Stimulated activated CD8-positive, alpha-beta memory T cell treated with anti-CD3 and anti-CD28 coated beads, Interleukin-4, amount 100 ng/mL, for 24 hours (primary cell): Measurements from ENCODE around the gene SCLY.

Experiments used
- DNase-seq: peaks from one replicate; pipeline ENCODE4 v3.0.0-alpha.2; 2020; ENCODE audit warnings: low read depth

The SCLY gene

GRCh38 chr2:238075397-238075796, 14.6 kb downstream of the SCLY start:
- no peak for DNase-seq

DNA sequence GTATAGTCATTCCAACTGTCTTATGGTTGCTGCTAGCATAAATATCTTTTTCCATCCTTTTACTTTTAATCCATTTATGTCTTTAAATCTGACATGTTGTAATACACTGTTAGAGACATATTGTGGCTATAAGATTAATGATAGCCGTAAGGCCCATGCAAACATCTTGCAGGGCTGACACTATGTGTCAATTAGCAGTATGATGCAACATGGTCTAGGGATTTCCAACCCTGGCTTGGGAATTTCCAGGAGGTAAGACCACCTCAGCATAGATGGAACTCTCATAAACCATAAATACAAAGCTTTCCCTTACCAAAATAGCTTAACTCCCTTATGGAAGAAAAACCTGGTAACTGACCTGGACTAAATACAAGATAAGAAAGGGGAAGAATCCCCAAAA, 16.5 kb downstream of the SCLY start:
- DNase-seq, result no peak

DNA sequence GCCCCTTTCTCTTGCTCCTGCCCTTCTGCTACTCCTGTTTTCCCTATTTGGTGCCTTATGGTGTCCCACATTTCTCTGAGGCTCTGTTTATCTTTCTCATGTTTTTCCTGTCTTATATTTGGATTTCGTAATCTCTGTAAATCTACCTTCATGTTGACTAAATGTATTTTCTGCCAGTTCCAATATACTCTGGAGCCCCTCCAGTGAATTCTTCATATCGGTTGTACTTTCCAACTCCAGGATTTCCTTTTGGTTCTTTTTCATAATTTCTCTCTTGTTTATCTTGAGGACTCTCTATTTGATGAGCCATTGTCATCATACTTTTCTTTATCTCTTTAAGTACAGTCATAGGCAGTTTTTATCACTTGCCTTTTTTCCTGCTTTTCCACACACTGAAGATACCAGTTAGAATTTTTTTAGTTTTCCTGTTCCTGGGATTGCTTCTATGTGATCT, 19.1 kb downstream of the SCLY start:
- no peak for DNase-seq

DNA sequence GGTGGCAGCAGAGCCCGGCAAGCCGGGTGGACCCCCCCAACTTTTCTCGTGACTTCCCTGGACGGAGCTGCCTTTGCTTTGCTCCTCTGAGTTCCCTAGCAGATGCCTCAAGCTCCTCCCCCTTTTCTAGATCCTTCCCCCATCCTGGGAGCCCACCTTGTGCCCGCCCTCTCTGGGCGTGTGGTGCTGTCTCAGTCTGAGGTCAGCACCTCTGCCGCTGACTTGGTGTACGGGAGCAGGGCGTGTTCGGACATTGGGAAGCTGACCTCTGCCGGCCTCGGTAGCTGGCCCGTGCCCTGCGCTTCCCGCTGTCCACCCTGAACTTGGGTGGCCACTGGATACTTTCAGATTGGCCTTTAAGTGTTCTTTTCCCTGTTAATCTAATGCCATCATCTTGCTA, 19.7 kb downstream of the SCLY start:
- no peak for DNase-seq

GRCh38 chr2:238081150-238081549, 20.3 kb downstream of the SCLY start:
- DNase-seq, result no peak

DNA sequence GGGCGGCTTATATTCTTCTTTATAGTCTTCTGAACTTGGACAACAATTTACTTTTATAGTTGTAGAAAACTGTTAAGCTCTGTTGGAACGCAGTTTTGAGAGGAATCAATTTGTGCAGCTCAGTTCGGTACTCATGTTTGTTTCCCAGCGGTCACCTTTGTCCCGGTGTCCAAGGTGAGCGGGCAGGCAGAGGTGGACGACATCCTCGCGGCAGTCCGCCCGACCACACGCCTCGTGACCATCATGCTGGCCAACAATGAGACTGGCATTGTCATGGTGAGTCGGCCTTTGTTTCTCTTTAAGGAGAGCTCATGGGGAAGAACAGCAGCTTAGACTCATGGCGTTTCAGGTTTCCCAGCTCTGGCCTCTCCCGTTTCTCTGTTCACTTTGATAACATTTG, 20.8 kb downstream of the SCLY start:
- DNase-seq, result no peak

GRCh38 chr2:238082151-238082550, 21.4 kb downstream of the SCLY start:
- DNase-seq, result no peak

DNA sequence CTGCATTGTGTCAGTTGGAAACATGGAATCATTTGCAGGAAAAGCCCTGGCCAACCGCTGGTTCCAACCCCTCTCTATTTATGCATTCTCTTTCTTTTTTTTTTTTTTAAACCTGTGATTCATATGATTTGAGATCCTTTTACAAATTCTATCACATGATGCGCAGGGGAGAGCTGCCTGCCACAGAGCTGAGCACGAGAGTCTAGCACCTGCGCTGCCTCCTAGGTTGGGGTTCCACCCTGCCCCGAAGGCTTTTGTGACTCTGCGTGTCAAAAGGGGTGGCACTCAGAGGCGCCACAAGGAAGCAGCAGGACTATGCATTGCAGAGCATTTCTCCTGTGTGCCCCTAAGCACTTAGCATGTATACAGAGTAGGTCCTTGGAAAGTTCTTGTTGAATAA, 22.0 kb downstream of the SCLY start:
- no peak for DNase-seq

DNA sequence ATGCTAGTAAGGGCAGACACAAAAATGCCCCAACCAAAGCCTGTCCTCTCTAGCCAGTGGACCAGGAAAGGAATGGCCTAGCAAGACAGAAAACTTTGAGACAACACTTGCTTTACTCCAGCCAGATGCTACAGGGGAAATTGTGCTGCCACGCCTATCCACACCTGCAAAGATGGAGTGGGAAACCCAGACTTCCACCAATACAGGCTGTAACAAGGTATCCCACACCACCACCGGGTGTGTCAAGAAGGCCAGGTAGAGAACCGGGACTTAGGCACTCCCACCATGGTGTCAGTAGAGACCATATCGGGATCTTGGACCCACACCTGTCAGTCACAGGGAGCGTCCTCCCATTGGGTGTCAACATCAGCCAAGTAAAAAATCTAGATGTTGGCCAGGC, 23.1 kb downstream of the SCLY start:
- no peak for DNase-seq

- no peak for DNase-seq
Measured at GRCh38 chr2:238084761-238085160, 24.0 kb downstream of the SCLY start.

DNA sequence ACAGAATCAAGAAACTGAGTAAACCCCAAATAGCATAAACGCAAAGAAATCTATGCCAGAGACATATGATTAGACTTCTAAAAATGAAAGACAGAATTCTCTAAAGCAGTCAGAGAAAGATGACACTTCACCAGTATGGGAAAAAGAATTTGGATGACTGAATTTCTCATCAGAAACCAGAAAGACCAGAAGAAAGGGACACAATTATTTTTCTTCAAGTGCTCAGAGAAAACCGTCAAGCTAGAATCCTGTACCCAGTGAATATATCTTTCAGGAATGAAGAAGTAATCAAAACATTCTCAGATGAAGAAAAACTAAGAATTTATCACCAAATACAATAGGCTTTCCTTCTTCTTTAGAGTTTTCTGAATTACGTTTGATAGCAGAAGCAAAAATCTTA, 25.1 kb downstream of the SCLY start:
- no peak for DNase-seq

- no peak for DNase-seq
Measured at GRCh38 chr2:238087211-238087610, 26.4 kb downstream of the SCLY start.

GRCh38 chr2:238090887-238091286, 30.1 kb downstream of the SCLY start:
- no peak for DNase-seq

- no peak for DNase-seq
Measured at GRCh38 chr2:238091436-238092060, 30.7 kb downstream of the SCLY start.

GRCh38 chr2:238092486-238093035, 31.8 kb downstream of the SCLY start:
- DNase-seq, result no peak

GRCh38 chr2:238093181-238094140, 32.7 kb downstream of the SCLY start:
- no peak for DNase-seq

GRCh38 chr2:238094438-238095022, 33.7 kb downstream of the SCLY start:
- DNase-seq, result no peak

GRCh38 chr2:238095143-238095542, 34.3 kb downstream of the SCLY start:
- no peak for DNase-seq

- no peak for DNase-seq
Measured at GRCh38 chr2:238096311-238097011, 35.7 kb downstream of the SCLY start.

DNA sequence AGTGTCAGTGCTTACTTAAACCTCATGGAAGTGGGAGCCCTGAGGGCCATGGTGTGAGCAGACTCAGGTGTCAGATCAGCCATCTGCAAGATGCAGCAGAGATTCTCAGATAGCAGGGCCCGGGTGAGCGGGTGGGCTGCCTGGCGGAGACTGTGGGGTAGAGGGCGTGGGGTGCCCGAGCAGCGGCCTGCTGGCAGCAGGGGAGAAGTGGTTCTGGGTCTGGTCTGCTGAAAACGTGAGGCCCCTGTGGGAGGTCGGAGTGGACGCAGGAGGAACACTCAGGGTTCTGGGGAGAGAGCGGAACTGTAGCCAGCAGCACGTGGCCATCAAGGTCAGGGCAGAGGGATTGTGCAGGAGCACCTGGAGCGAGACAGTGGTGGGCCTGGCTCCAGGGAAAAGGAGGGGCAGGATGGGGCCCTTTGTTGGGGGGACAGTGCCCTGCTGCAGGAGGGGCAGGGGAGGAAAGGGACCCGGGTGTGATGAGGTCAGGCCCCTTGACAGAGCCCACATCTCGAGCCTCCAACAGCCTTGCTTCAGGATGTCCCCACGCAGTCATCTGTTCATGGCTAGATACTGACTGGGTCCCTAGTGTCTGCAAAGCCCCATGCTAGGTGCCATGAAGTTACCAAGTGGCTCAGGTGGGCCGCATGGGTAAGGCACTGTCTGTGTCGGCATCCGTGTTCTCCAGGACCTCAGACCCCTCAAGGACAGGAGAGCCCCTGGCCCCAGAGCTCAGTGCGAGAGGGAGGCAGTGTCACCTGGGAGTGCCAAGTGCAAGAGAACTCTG, 36.6 kb downstream of the SCLY start:
- DNase-seq, result no peak
